D721Med (cell line): ENCODE measurements around the gene ATP6V1B1.

Source experiments
- DNase-seq: peaks from one replicate; pipeline ENCODE4 v3.0.0; 2011; ENCODE audit warnings: low spot score; ENCODE audit not compliant: insufficient read length
- FAIRE-seq: peaks from 2 replicates; lab custom pipeline; 2011; peaks lifted over from hg19 to GRCh38; lab: Jason Lieb, UNC
- CTCF ChIP-seq: IDR thresholded peaks from 2 replicates; pipeline ENCODE4 v1.5.1; 2012; ENCODE audit warnings: mild to moderate bottlenecking, control low read depth; ENCODE audit not compliant: insufficient read depth; ENCODE audit errors: missing control alignments

ATP6V1B1 gene

GRCh38 chr2:70935468-70936164, at the start of gene ATP6V1B1:
ATP6V1B1 (plus strand) TSS chr2:70935900; CDS start chr2:70935955, 55 bp downstream.
- TF ChIP-seq CTCF, result no peak
- DNase-seq, result no peak
- no peak for FAIRE-seq

- no peak for TF ChIP-seq CTCF
- no peak for FAIRE-seq
- no peak for DNase-seq
Measured at GRCh38 chr2:70886541-70886987, 49.1 kb upstream of the ATP6V1B1 start.

- DNase-seq, result no peak
- no peak for FAIRE-seq
- TF ChIP-seq CTCF, result no peak
Measured at GRCh38 chr2:70887208-70887549, 48.5 kb upstream of the ATP6V1B1 start.

- FAIRE-seq (no peak), DNase-seq (no peak)
- no peak for TF ChIP-seq CTCF
Measured at GRCh38 chr2:70887550-70888246, 48.0 kb upstream of the ATP6V1B1 start.

- FAIRE-seq (no peak), DNase-seq (no peak)
- TF ChIP-seq CTCF, result no peak
Measured at GRCh38 chr2:70888366-70888922, 47.3 kb upstream of the ATP6V1B1 start.

GRCh38 chr2:70888923-70889715, 46.6 kb upstream of the ATP6V1B1 start:
- DNase-seq, result no peak
- FAIRE-seq, result no peak
- TF ChIP-seq CTCF, result no peak
